OCI-M1 (cell line): ENCODE results near the gene DCAF8.
"Not testable (repeated sequence)": the region's sequence is repeated elsewhere in the genome, so short reads cannot be mapped to it uniquely, and the experiment has no call there.

Experiments
- DNase-seq: peaks from one replicate; lab custom pipeline; 2025; lab: John Stamatoyannopoulos, UW

Gene DCAF8

GRCh38 chr1:160261893-160262794 is at the start of gene DCAF8:
Gene DCAF8, minus strand, starts transcription at chr1:160262549. Its CDS starts 18,541 bp downstream, at chr1:160244008.
- DNase-seq = peak; percentile 99

- no peak for DNase-seq
These were observed 47.2 kb upstream of the DCAF8 start for GRCh38 chr1:160309571-160309970.

DNA sequence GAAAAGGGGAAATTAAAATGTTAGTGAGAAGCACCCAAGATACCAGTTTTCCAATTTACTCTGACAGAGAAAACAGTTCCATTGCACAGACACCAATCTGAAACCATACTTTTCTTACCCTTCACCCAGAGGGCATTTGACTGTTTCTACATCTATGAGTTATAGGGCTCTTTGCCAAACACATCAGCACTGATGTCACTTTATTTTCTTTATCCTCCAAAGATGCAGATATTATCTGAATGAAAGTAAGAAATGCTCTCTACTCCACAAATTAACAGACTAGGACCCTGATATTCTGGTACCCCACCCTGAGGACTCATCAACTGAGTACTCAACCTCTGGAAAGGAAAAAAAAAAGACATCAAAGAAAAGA is 46.8 kb upstream of the DCAF8 start:
- no peak for DNase-seq

GRCh38 chr1:160308451-160309184 is 46.3 kb upstream of the DCAF8 start:
- DNase-seq = no peak

- DNase-seq = no peak
These were observed 44.9 kb upstream of the DCAF8 start for GRCh38 chr1:160307118-160307791.

DNA sequence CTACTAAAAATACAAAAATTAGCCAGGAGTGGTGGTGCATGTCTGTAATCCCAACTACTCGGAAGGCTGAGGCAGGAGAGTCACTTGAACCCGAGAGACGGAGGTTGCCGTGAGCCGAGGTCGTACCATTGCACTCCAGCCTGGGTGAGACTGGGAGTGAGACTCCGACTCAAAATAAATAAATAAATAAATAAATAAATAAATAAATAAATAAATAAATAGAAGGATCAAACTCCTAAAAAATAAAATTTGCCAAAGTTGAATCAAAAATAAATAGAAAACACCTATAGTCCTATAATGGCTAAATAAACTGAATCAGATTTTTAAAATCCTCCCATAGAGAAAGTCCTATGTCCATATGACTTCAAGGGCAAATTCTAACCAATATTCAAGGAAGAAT is 37.8 kb upstream of the DCAF8 start:
- DNase-seq = no peak

GRCh38 chr1:160296036-160296435 is 33.7 kb upstream of the DCAF8 start:
- DNase-seq = no peak

- DNase-seq = no peak
These were observed 30.9 kb upstream of the DCAF8 start for GRCh38 chr1:160293020-160293968.

DNA sequence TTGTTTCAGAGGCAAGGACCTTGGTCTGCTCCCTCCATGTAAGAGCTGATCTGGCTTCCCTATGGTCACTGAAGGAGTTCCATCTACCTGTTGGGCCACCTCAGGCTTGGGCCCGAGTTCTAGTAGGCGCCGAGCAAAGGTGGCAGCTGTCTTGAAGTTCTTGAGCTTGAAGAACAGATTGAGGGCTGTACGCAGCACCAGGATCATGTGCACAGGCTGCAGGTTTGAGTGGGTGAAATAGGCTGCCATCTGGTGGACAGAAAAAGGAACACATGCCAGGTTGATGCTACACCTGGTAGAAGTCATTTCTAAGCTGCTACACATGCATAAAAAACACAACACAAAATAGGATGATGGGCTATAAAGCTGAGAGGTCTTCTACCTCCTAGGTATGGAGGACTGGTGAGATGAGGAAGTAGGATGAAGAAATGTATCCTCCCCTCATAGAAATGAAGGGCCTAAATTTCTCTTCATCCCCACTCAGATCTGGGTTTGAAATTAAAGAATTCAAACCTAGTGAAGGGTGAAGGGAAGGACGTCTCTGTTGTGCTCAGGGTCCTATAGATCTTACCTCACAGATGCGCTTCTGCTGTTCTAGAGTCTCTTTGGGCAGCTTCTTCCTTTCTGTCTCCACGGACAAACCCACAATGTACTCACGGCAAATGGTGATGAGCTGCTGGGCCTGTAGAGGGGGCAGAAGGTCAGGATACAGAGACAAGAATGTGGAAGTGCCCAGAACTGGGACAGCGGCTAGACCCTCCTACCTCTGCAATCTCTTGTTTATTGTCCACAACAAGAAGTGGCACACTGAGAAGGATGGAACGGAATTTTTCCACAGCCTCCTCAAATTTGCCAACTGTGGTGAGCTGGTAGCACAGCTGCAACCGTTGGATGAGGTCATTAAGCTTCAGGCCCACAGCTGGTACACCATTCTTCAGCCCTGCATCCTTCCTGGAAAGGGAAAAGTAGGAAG is 29.2 kb upstream of the DCAF8 start:
- peak; percentile 74 for DNase-seq

DNA sequence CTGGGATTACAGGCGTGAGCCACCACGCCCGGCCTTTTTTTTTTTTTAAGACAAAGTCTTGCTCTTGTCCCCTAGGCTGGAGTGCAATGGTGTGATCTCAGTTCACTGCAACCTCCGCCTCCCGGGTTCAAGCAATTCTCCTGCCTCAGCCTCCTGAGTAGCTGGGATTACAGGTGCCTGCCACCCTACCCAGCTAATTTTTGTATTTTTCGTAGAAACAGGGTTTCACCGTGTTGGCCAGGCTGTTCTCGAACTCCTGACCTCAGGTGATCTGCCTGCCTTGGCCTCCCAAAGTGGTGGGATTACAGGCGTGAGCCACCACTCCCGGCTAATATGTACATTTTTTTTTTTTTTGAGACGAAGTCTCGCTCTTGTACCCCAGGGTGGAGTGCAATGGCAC is 25.4 kb upstream of the DCAF8 start:
- DNase-seq = not testable (repeated sequence)

DNA sequence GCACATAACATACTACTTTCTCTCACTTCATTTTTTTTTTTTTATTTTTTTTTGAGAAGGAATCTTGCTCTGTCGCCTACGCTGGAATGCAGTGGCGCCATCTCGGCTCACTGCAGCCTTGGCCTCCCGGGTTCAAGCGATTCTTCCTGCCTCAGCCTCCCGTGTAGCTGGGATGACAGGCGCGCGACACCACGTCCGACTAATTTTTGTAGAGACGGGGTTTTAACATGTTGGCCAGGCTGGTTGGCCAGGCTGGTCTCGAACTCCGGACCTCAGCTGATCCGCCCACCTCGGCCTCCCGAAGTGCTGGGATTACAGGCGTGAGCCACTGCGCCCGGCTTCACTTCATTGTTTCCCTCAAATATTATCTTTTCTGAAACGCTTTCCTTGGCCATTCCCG is 23.2 kb upstream of the DCAF8 start:
- no peak for DNase-seq

GRCh38 chr1:160284782-160285344 is 22.5 kb upstream of the DCAF8 start, which contains the start of gene PEX19:
Gene PEX19, minus strand, starts transcription at chr1:160285133. Its CDS starts 9 bp downstream, at chr1:160285124.
- DNase-seq = peak; percentile 95

DNA sequence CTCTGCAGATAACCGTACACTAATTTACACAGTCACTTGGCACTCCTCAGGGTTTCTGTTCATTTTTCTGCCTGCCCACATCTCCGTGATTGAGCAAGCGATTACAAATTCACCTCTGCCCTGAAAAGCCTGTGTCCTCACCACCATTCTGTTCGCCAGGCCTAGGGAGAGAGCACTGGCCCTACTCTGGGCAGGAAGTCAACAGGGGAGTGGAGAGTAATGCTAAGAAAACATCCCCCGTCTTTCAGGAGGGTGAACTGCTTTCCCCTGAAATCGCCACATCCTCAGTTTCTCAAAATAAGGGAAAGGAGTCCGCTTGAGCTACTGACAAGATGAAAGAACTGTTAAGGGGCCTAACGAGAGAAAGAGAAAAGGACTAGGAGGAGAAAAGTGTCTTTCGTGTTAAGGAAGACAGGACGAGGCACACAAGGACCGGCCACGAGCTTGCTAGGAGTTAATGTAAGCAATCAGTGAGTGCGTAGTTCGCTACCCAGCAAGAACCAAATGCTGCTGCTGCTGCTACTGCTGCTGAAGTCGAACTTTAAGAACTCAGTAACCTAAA is 22.0 kb upstream of the DCAF8 start:
- DNase-seq = peak; percentile 63

- no peak for DNase-seq
These were observed 20.5 kb upstream of the DCAF8 start for GRCh38 chr1:160282807-160283206.

- DNase-seq = no peak
These were observed 15.6 kb upstream of the DCAF8 start for GRCh38 chr1:160277987-160278386.

DNA sequence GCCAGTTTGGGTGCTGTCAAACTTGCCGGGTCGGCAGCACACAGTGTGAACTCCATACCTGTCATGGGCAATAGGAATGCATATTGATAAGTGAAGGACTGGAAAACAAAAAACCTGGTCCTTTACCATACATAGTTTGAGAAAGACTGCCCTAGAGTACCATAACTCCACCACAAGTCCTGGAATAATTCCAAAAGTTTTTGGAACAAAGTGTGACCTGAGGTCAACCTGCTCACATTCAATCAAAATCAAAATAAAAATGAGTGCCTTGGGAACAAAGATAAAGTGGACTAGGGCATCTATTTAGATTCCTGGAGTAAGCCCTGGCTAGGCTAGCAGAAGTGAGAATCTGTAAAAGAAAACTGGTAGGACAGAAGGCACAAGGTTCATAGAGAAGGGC is 15.0 kb upstream of the DCAF8 start:
- no peak for DNase-seq

- DNase-seq = no peak
These were observed 8.7 kb upstream of the DCAF8 start for GRCh38 chr1:160271025-160271424.

GRCh38 chr1:160267284-160267991 is 5.1 kb upstream of the DCAF8 start:
- no peak for DNase-seq

GRCh38 chr1:160264795-160265307 is 2.5 kb upstream of the DCAF8 start:
- no peak for DNase-seq
